GM12878 (cell line): Measurements from ENCODE around the gene GRK5. TPM values are rescaled to one million over a fixed set of nuclear protein-coding genes. Genes with fewer than 3 reads are reported as not detected.

Source experiments
- BHLHE40 ChIP-seq, 2 experiments: fragments of 450-650 bp in 1 of 2; IDR thresholded peaks; 2 replicates each; pipeline ENCODE4 v1.6.1; 2011 to 2017; ENCODE audit warnings: low read depth in 2 of 2, borderline replicate concordance in 1 of 2, improper control_type of control experiment in 1 of 2, low read length in 1 of 2, mild to moderate bottlenecking in 1 of 2
- CBFB ChIP-seq: IDR thresholded peaks from 2 replicates; pipeline ENCODE4 v1.6.1; 2016; ENCODE audit warnings: antibody characterized with exemption, low read depth
- PRDM15 ChIP-seq: fragments of 450-650 bp; formaldehyde crosslinking; IDR thresholded peaks from 2 replicates; pipeline ENCODE4 v1.4.0; 2020; ENCODE audit warnings: mild to moderate bottlenecking, moderate library complexity
- RELA ChIP-seq: fragments of 450-650 bp; IDR thresholded peaks from 2 replicates; pipeline ENCODE4 v1.8.0; 2014; ENCODE audit warnings: borderline replicate concordance; ENCODE audit not compliant: partially characterized antibody
- REST ChIP-seq: IDR thresholded peaks from 2 replicates; pipeline ENCODE4 v1.6.1; 2012; ENCODE audit warnings: mild to moderate bottlenecking, low read depth, low read length
- SMAD5 ChIP-seq: IDR thresholded peaks from 2 replicates; pipeline ENCODE4 v1.6.1; 2016; ENCODE audit warnings: antibody characterized with exemption, low read depth
- ZNF217 ChIP-seq: fragments of 450-650 bp; IDR thresholded peaks from 2 replicates; pipeline ENCODE4 v1.6.1; 2017; ENCODE audit warnings: antibody characterized with exemption, mild to moderate bottlenecking
- polyA plus RNA-seq, 11 experiments: library from polyadenylated mRNA; depleted of rRNA in 4 of 11; unstranded in 6 of 11; stranded (reverse) in 5 of 11; fragments of >200 nt; fragmentation: Nextera tagmentation in 4 of 11; fragmentation: Illumina TruSeq in 1 of 11; extraction: Ambion mirVana in 4 of 11; extraction: Trizol in 1 of 11; gene quantifications; 1 replicate in 1 of 11; 2 replicates in 10 of 11; pipeline versions ENCODE4 v1.2.1 to v1.2.3, GENCODE V29; 2011 to 2016; ENCODE audit warnings: inconsistent platforms in 2 of 11, missing spikeins in 2 of 11, low read depth in 1 of 11
- total RNA-seq, 4 experiments: library from RNA; depleted of rRNA in 3 of 4; stranded (reverse); fragments of >200 nt in 3 of 4; fragmentation: Illumina TruSeq in 1 of 4; extraction: Trizol in 1 of 4; gene quantifications; 2 replicates each; pipeline versions ENCODE4 v1.2.1 to v1.2.3, GENCODE V29; 2013 to 2021

GRK5 gene
- total and polyA plus RNA-seq, 10 of the 15 experiments (the other 5 are each of a cell fraction or from before 2014, with no cell fraction given), result 0.11 to 22.1 (median 10.0) TPM

DNA sequence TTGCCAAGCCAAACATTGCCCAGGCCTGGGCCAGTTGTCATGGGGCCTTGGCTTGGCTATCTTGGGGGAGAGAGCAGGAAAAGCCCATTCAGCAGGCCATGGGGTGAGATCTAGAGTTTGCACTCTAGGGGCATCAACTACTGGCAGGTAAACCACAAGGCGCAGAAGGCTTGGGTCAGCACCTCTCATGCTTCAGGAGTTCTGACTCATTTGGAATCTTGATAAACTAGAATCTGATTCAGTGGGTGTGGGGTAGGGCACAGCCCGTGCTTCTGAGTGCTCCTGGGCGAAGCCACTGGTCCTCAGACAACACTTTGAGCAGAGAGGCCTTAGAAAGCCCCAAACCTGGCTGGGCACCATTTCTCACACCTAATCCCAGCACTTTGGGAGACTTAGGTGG is 254.0 kb downstream of the GRK5 start (continued):
- TF ChIP-seq RELA, result no peak
- no peak for TF ChIP-seq PRDM15 (CRISPR knock-in tag)
- 0 out of 4 replicates have a peak, but pooled peaks of 1 of the 2 experiments have one; percentile 4 for TF ChIP-seq BHLHE40 (IDR thresholded peaks at IDR 0.05; ENCODE audit: borderline replicate concordance in 1 of 2, low read depth in 2 of 2, low read length in 1 of 2)
- 0 out of 2 replicates have a peak, but pooled peaks have one; percentile 32 for TF ChIP-seq ZNF217
- TF ChIP-seq REST, result no peak
- no peak for TF ChIP-seq SMAD5
- peak; percentile 54; the same call in 1 of the 2 replicates for TF ChIP-seq CBFB
